Measurements from ENCODE around the gene DGKH.
"Not testable (repeated sequence)": the region's sequence is repeated elsewhere in the genome, so short reads cannot be mapped to it uniquely, and the experiment has no call there.

DGKH gene

DNA sequence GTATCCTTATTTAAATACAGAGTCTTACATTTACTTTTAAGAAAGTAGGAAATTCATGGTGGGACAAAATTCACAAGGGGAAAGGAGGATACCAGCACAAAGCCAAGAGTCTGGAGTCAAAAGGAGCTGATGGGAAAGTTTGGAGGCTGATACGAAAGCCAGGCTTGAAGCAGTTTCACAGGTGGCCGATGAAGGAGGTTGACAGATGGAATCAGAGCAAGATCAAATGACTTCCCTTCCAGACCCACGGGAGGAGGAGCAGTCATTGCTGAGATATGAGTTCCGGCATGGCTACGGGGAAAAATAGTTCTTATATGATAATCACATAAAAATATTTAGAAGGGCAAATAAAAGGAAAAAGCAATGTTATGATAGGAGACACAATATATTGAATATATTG, 65.0 kb downstream of the DGKH start:
- DNase-seq: no peak

DNA sequence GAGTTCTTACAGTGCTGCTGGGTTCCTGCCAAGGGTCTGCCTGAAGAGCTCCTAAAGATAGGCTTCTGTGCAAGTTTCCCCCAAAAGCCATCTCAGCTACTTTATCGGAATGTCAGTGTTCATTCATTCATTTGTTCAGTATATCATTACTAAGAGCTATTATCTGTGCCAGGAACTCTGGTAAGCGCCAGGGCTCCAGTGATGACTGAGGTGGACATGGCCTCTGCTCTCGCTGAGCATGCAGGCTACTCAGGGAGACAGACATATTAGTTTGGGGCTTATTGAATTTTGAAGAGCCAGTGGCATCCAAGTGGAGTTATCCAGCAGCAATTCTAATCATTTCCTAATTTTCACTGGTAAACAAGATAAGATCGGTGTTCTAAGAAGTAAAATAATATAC, 65.8 kb downstream of the DGKH start:
- DNase-seq: no peak

DNA sequence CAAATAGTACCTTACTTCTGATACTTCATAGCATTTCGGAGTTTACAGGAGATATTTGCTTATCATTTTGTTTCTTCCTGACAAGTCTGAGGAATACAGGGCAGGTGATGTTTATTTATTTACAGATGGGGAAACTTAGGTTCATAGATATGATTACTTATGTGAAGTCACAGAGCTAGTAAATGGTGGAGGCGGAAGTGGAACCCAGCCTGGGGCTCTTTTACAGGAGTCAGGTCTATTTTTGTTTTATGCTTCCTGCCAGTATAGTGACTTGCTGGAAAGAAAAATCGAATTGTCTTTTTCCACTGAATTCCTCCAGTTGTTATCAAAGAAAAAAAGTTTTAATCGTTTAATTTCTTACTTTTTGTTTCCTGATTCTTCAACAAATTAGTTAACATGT, 66.5 kb downstream of the DGKH start:
- no peak for DNase-seq

- no peak for DNase-seq
Measured at GRCh38 chr13:42116225-42116624, 67.8 kb downstream of the DGKH start.

DNA sequence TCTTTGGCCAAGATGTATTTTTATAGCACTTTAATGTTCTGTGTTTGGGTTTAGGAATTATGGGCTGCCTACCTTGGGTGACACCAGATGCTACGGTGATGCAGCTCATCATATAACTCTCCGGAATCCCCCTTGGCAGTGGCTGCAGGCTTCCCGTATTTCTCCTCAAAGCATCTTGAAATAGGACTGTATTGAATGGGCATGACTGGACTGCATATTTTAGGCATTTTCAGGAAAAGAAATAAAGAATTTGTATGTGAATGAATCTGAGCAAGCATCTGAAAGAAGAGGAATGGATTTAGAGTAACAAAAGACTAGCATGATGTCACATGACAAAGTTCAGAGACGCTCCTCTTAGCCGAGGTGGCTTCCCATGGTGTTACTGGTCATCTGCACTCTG, 70.6 kb downstream of the DGKH start:
- DNase-seq: no peak

- DNase-seq: peak in 1 of 3 experiments; percentile 48
Measured at GRCh38 chr13:42119875-42120274, 71.4 kb downstream of the DGKH start.

DNA sequence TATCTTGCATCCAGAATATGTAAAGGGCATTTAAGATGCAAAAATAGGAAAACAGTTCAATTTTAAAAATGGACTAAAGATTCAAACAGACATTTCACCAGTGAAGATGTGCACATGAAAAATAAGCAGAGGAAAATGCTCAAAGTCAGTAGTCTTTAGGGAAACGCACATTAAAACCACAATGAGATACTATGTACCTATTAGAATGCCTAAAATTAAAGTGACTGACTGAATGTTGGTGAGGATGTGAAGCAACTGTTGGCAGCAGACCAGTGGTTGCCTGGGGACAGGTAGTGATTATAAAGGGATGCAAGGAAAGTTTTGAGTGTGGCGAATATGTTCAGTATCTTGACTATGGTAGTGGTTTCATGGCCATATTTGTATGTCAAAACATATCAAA, 75.2 kb downstream of the DGKH start:
- peak in 1 of 3 experiments; percentile 4 for DNase-seq

DNA sequence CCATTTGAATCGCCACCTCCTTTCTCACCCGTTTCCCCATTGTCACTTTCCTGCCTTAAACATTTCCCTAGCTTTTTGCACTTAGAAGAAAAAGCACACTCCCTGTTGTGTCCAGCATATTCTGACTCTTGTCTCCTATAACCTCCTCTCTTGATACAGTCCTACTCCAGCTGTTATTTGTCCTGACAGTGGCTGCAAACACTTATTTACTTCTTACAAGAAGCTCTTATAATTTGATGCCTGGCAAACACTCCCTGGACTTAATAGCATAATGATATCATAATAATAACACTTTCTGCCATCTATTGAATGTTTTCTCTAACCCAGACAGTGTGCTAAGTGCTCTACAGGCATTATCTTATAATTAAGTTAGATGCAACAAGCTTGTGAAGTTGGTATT, 76.6 kb downstream of the DGKH start:
- DNase-seq: peak in 1 of 3 experiments; percentile 41

GRCh38 chr13:42127047-42127446, 78.6 kb downstream of the DGKH start:
- no peak for DNase-seq

DNA sequence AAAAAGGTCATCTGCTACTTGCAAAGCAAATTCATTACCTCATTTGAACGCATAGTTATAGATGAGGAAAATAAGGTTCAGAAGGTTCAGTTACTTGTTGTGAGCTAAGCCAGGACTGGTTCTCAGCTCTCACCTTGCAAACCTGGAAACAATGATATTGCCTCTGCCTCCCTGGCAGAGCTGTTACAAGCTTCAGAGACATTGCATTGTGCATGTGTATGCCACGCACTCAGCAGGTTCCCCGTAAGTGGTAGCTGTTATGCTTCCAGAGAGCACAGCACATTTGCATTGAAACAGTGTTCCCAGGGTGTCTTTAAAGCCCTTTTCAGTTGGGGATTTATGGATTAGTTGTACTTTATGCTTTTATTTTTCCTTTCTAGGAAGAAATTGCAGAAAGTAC, 80.6 kb downstream of the DGKH start:
- no peak for DNase-seq

DNA sequence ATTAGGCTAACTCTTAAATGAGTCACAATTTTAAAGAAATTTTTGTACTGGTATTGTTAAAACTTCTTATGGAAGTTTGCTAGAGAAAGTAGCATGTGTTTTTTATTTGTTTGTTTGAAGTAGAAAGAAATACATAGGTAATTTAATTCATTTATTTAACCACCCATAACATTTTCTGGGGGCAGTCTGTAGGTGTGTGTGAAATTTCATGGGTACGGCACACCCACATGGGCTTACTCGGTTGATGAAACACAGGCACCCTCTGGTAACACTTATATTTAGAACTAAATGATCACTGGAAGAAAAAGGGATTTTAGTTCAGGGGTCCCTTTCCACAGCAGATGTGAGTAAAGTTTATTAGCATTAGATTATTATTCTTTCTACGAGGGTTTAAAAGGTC, 88.1 kb downstream of the DGKH start:
- DNase-seq: no peak

GRCh38 chr13:42137856-42138537, 89.5 kb downstream of the DGKH start:
- DNase-seq: no peak

DNA sequence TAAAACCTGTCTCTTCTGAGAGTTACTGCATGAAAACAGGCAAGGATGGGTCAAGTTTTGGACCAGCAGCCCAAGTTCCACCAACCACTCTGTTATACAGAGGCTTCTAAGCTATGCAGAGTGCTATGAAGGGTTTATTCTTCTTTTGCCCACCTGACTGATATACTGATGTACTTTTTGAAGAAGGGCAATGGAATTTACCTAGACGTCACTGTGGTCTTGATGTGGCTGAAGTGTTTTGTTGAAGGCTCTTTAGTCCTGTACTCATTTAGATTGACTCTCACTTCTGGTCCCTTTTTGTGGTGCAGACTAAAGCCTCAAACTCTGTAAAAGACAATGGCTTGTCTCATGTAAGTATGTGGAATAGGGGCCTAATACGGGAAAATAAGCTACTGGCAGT, 92.0 kb downstream of the DGKH start:
- DNase-seq: no peak

- not testable (repeated sequence) for DNase-seq
Measured at GRCh38 chr13:42141052-42141451, 92.6 kb downstream of the DGKH start.

DNA sequence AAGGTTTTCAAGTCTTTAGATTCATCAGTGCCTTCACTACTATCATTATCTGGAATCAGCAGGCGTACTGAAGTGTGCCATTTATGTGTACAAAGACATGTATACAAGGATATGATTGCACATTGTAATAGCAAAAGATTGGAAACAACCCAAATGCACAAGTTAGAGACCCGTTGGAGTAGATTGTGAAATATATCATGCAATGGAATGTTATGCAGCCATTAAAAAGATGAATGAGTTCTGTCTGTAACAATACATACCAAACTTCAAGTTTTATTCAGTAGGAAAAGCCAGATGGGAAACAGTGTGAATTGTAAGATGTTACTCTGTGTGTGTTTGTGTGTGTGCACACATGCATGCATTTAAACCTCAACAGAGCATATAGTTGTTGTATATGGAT, 97.9 kb downstream of the DGKH start:
- no peak for DNase-seq

DNA sequence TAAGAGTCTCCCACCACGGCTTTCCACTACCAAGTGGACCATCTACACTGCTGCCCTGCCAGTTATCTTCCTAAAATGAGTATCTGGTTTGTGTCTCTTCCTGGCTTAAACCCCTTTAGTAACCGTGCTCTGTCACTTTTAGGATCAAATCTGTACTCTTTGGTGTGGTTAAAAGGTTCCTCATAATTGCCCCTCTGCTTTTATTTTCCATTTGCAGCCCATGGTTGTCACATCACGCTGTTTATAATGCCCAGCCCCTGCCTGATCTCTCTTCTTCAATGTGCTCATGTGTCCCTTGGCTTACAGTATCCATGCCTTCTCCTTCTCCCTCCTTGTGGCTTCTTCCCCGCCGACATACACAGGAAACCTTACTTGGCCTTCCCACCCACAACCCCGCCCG, 100.1 kb downstream of the DGKH start:
- DNase-seq: no peak

- no peak for DNase-seq
Measured at GRCh38 chr13:42149136-42149535, 100.7 kb downstream of the DGKH start.

GRCh38 chr13:42151781-42152180, 103.3 kb downstream of the DGKH start:
- DNase-seq: no peak

DNA sequence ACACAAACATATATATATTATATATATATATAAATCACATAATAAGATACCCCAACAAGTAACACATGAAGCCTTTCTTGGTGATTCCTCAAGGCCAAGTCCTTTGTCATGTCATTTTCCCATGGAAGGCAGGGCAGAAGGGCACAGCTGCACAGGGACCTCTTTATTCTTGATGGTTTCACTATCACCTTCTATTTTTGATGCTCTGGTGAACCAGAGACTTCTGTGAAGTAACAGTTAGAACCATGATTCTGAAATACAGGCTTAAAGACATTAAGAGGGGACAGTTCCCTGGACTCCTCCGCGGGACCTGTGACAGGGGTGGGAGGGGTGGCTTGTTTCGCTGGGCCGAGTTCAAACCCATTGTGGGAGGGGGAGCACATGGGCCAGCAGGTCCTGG, 104.0 kb downstream of the DGKH start:
- no peak for DNase-seq

DNA sequence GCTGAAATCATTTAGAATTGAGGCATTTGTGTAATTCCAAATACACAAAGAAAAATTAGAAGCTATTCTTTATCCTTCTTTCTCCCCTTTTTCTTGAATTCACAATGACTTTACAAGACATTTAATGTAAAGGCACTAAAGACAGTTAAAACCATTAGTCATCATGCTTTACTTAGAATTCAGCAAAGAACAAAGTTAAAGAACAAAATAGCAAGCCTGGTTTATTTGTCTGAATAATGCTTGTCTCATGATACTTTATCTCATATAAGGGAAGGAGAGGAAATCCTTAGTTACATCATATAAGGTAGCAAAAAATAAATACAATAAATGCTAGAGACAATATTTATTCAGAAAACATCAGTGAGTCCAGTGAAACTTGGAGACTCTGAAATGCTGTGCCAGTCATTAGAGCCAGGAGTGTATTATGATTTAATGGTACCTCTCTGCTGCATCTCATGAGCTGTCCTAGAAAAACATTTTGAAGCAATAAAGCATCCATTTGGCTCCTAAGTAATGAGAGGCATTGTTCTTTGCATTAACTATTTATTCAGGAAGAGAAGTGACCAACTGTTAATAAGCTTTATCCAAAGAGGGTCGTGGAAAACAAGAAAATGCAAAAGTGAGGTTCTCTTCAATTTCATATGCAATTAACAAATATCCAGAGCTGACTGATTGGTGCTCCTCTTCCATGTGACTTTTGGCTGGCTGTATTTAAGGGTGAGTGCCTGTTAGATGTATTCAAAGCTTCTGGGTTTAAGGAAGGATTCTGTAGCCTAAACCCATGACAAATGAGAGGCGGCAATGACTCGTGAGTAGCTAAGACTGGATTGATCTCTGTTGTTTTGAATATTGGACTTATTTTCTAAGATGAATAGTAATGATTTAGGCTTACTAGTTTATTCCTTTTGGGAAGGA, 105.0 kb downstream of the DGKH start:
- DNase-seq: peak in 1 of 3 experiments; percentile 31

GRCh38 chr13:42155251-42155650, 106.8 kb downstream of the DGKH start:
- DNase-seq: no peak

DNA sequence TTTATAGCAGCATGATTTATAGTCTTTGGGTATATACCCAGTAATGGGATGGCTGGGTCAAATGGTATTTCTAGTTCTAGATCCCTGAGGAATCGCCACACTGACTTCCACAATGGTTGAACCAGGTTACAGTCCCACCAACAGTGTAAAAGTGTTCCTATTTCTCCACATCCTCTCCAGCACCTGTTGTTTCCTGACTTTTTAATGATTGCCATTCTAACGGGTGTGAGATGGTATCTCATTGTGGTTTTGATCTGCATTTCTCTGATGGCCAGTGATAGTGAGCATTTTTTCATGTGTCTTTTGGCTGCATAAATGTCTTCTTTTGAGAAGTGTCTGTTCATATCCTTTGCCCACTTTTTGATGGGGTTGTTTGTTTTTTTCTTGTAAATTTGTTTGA, 114.9 kb downstream of the DGKH start:
- not testable (repeated sequence) for DNase-seq

DNA sequence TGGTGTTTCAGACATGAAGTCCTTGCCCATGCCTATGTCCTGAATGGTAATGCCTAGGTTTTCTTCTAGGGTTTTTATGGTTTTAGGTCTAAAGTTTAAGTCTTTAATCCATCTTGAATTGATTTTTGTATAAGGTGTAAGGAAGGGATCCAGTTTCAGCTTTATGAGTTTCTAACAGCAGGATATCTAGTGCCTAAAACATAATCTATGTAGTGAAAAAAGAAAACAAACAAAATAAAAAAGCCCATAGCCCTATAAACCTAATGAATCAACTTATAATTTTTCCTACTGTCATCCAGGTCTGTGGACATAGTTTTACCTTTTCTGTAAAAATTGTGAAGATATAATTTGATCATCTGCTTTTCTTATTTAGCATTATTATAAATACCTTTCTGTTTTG, 115.5 kb downstream of the DGKH start:
- DNase-seq: not testable (repeated sequence)

DNA sequence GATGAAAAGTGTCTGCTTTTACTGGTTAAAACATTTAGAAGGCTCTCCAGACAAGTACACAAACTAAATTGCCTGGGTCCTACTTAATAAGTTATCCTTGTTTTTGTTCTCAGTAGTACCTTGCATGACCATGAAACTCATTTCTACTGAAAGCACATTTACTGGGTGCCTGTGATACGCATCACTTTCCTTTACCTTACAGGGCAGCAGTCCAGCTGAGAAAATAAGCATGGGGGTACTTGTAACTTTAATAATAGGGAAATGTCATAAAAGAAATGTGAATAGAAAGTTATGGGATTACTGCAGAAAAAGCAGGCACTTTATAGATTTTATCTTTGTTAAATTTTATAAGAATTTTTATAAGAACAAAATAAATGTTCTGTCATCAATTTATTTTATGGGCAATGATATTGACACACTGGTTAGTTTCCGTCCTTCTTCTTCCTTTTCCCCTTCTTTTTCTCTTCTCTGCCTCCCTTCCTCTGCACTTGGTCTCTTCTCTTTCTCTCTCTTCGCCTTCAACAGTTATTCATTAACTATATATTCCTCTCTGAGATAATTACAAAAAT, 116.2 kb downstream of the DGKH start:
- DNase-seq: peak in 1 of 3 experiments; percentile 3
